Neutrophil (primary cell): ENCODE measurements around the gene INPP1.

Experiments used
- H3K27ac ChIP-seq: fragments of 200-600 bp; sonication (generic); 2 replicates; pipeline ENCODE4 v1.5.1; 2016; ENCODE audit warnings: mild to moderate bottlenecking, moderate library complexity
- H3K27me3 ChIP-seq: fragments of 200-600 bp; sonication (generic); 2 replicates; pipeline ENCODE4 v1.6.0; 2016; ENCODE audit warnings: mild to moderate bottlenecking
- H3K36me3 ChIP-seq: fragments of 200-600 bp; sonication (generic); 2 replicates; pipeline ENCODE4 v1.5.1; 2017
- H3K4me1 ChIP-seq, 2 experiments: fragments of 200-600 bp in 1 of 2; sonication (generic) in 1 of 2; 1 replicate in 1 of 2; 2 replicates in 1 of 2; pipeline versions ENCODE4 v1.5.1 to v1.6.1; 2013 to 2016; ENCODE audit warnings: low read depth in 1 of 2, low read length in 1 of 2, mild to moderate bottlenecking in 1 of 2, moderate library complexity in 1 of 2; ENCODE audit not compliant: control insufficient read depth in 1 of 2, insufficient read depth in 1 of 2
- H3K4me3 ChIP-seq, 2 experiments: fragments of 200-600 bp in 1 of 2; sonication (generic) in 1 of 2; 1 replicate in 1 of 2; 2 replicates in 1 of 2; pipeline ENCODE4 v1.5.1; 2013 to 2016; ENCODE audit warnings: low read depth in 1 of 2, low read length in 1 of 2, mild to moderate bottlenecking in 1 of 2, moderate library complexity in 1 of 2
- H3K9me3 ChIP-seq: fragments of 200-600 bp; sonication (generic); 2 replicates; pipeline ENCODE4 v1.5.1; 2016
- TF ChIP-seq, protein P1 (sequence below): fragments of 200-600 bp; sonication (generic); IDR thresholded peaks from 2 replicates; pipeline ENCODE4 v1.5.1; 2016; ENCODE audit warnings: antibody characterized with exemption

Gene INPP1

GRCh38 chr2:190342611-190343010 lies 778 bp upstream of the INPP1 start:
- Histone ChIP-seq H3K36me3 (no peaks in the 10 kb centered on the region), H3K27ac (peak overlapping the region; percentile 94), H3K4me1 (peaks cover 37% of the 10 kb centered on the region in 2 experiments), H3K9me3 (no peaks in the 10 kb centered on the region), H3K27me3 (no peaks in the 10 kb centered on the region), H3K4me3 (no peak overlapping the region)
- TF ChIP-seq, protein P1, sequence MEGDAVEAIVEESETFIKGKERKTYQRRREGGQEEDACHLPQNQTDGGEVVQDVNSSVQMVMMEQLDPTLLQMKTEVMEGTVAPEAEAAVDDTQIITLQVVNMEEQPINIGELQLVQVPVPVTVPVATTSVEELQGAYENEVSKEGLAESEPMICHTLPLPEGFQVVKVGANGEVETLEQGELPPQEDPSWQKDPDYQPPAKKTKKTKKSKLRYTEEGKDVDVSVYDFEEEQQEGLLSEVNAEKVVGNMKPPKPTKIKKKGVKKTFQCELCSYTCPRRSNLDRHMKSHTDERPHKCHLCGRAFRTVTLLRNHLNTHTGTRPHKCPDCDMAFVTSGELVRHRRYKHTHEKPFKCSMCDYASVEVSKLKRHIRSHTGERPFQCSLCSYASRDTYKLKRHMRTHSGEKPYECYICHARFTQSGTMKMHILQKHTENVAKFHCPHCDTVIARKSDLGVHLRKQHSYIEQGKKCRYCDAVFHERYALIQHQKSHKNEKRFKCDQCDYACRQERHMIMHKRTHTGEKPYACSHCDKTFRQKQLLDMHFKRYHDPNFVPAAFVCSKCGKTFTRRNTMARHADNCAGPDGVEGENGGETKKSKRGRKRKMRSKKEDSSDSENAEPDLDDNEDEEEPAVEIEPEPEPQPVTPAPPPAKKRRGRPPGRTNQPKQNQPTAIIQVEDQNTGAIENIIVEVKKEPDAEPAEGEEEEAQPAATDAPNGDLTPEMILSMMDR = no peak

- TF ChIP-seq, protein P1 = no peak
- Histone ChIP-seq H3K9me3 (no peaks in the 10 kb centered on the region), H3K4me3 (peak overlapping the region; percentile 76 to 91), H3K27ac (peak overlapping the region; percentile 94), H3K4me1 (peaks cover 37% of the 10 kb centered on the region in 2 experiments), H3K36me3 (no peaks in the 10 kb centered on the region), H3K27me3 (no peaks in the 10 kb centered on the region)
Measured at GRCh38 chr2:190343089-190343535, 277 bp upstream of the INPP1 start.

DNA sequence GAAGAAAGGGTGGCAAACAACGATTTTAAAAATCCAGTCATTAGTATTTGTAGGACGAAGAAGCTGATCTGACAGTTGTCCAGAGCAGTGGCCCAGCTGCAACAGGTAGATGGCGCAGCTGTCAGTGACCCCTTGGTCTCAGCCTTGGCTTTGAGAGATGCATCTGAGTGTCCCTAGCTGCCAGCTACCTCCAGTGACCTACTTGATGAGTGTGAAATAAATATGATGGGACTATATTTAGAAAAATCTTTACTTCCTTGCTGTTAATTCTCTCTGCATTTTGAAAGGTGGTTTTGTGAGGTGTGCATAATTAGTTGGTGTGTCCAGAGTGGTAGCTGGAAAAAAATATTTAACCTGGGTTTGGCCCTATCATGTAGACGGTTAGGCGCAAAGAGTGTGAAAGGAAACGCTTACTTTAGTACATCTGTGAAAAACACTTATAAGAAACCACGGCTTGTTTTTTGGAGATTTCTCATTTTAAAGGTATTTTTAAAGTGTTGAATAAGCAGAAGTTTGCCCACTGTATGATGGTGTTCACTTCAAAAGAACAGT lies 963 bp downstream of the INPP1 start:
- H3K27me3 ChIP-seq = no peaks in the 10 kb centered on the region
- peak overlapping the region; percentile 94 for H3K27ac ChIP-seq
- H3K36me3 ChIP-seq = no peaks in the 10 kb centered on the region
- peaks cover 37% of the 10 kb centered on the region in 2 experiments for H3K4me1 ChIP-seq
- TF ChIP-seq, protein P1 = no peak
- peak overlapping the region; percentile 76 to 91 for H3K4me3 ChIP-seq
- H3K9me3 ChIP-seq = no peaks in the 10 kb centered on the region

DNA sequence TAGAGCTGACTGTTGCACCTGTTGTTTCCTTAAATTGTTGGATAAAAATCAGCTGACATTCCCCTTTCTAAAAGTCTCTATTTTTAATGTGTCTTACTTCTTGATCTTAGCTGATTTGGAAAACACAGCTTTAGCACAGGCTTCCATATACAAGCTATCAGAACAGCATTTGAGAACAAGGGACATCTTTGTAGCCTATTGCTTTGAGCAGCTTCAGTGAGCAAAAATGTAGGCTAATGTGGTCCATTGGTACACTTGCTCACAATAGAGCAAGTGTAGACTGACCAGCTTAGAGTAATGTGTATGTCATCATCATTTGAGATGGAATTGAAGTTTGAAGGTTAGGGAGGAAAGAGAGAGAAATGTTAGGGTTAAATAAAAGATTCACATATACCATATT lies 7.0 kb downstream of the INPP1 start:
- Histone ChIP-seq H3K27ac (no peak overlapping the region), H3K4me3 (no peak overlapping the region), H3K4me1 (peaks cover 29 to 48% of the 10 kb centered on the region in 2 experiments), H3K36me3 (peaks cover 5% of the 10 kb centered on the region), H3K27me3 (no peaks in the 10 kb centered on the region), H3K9me3 (no peaks in the 10 kb centered on the region)
- TF ChIP-seq, protein P1 = no peak

DNA sequence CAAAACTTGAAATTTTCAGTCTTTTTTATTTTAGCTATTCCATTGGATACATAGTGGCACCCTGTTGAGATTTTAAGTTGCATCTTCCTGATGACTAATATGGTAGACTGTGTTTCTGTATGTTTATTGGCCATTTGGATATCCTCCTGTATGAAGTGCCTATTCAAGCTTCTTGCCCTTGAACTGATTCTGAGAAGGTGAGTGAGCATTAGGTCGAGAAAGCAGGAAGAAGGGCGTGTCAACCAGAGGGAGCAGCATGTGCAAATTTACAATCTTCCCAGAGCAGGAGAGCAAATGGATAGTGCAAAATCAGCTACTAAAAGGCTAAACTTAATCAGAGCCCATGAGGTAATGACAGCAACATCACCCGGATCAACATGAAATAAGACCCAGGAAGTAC lies 8.6 kb downstream of the INPP1 start:
- TF ChIP-seq, protein P1 = no peak
- Histone ChIP-seq H3K4me1 (peaks cover 27 to 50% of the 10 kb centered on the region in 2 experiments), H3K27me3 (no peaks in the 10 kb centered on the region), H3K36me3 (peaks cover 5% of the 10 kb centered on the region), H3K9me3 (no peaks in the 10 kb centered on the region), H3K27ac (peak overlapping the region; percentile 76), H3K4me3 (no peak overlapping the region)
